Heart left ventricle (tissue), 16 donors: ENCODE results near the gene PTPRD. TPM values are rescaled to one million over a fixed set of nuclear protein-coding genes. Genes with fewer than 3 reads are reported as not detected.

Experiments
- ATAC-seq, 4 donors: fragments of 200-7000 bp; cut with Tn5 transposase; one replicate each; pipeline ENCODE4 v1.9.1; 2020 to 2022; ENCODE audit warnings: moderate library complexity in 4 of 4, mild to moderate bottlenecking in 3 of 4, moderate number of reproducible peaks in 1 of 4
- DNase-seq, 5 donors: peaks; one replicate each; pipeline ENCODE4 v3.0.0-alpha.2; 2020
- H3K27ac ChIP-seq, 12 donors: fragments of 200-600 bp; sonication (generic) in 4 of 12; one replicate each; pipeline versions ENCODE4 v1.5.0 to v1.8.0; 2016 to 2022; ENCODE audit warnings: mild to moderate bottlenecking in 2 of 12
- H3K27me3 ChIP-seq, 9 donors: fragments of 200-600 bp; sonication (generic) in 2 of 9; one replicate each; pipeline versions ENCODE4 v1.5.1 to v1.8.0; 2016 to 2022; ENCODE audit warnings: mild to moderate bottlenecking in 3 of 9
- H3K36me3 ChIP-seq, 9 donors: fragments of 200-600 bp; sonication (generic) in 2 of 9; one replicate each; pipeline versions ENCODE4 v1.5.0 to v1.8.0; 2018 to 2022; ENCODE audit warnings: mild to moderate bottlenecking in 2 of 9
- H3K4me1 ChIP-seq, 12 donors: fragments of 200-600 bp; sonication (generic) in 4 of 12; one replicate each; pipeline versions ENCODE4 v1.5.0 to v1.8.0; 2016 to 2022; ENCODE audit warnings: mild to moderate bottlenecking in 3 of 12
- H3K4me3 ChIP-seq, 12 donors: fragments of 200-600 bp; sonication (generic) in 4 of 12; one replicate each; pipeline versions ENCODE4 v1.5.0 to v1.8.0; 2017 to 2022; ENCODE audit warnings: mild to moderate bottlenecking in 9 of 12, moderate library complexity in 4 of 12
- H3K9me3 ChIP-seq, 12 donors: fragments of 200-600 bp; sonication (generic) in 4 of 12; one replicate each; pipeline versions ENCODE4 v1.5.0 to v1.8.0; 2016 to 2022; ENCODE audit warnings: mild to moderate bottlenecking in 1 of 12
- CTCF ChIP-seq, 12 donors: fragments of 200-600 bp; sonication (generic) in 4 of 12; IDR thresholded peaks; one replicate each; pipeline versions ENCODE4 v1.5.0 to v1.8.0; 2018 to 2022; ENCODE audit warnings: antibody characterized with exemption in 12 of 12, mild to moderate bottlenecking in 5 of 12
- POLR2A ChIP-seq, 2 donors: fragments of 450-650 bp; IDR thresholded peaks; one replicate each; pipeline ENCODE4 v1.6.1; 2017; ENCODE audit warnings: antibody characterized with exemption in 2 of 2, mild to moderate bottlenecking in 2 of 2, moderate library complexity in 2 of 2
- WGBS, 4 donors: extraction: QIAGEN DNeasy Blood & Tissue Kit in 2 of 4; methylation state at CpG; one replicate each; pipeline versions ENCODE4 v1.1.5 to v1.1.7; 2013 to 2018; 5-methylcytosine and 5-hydroxymethylcytosine counted together
- intact Hi-C, 10 donors: fragments of 100-400 bp; cut with DNase I; formaldehyde crosslinking; loops; one replicate each; pipeline versions ENCODE4 v1.11.1 to v1.14.2; 2022
- polyA plus RNA-seq, 2 donors: library from polyadenylated mRNA; stranded (reverse); fragments of 200-250 nt; gene quantifications; one replicate each; pipeline ENCODE4 v1.2.3, GENCODE V29; 2013
- total RNA-seq, 9 donors: library from RNA; depleted of rRNA in 2 of 9; stranded (reverse); fragments of >200 nt in 2 of 9; fragmentation: NEBNext Ultra II Directional in 3 of 9; extraction: Animal tissue kit (Norgen Biotek cat#: 25700) in 3 of 9; gene quantifications; one replicate each; pipeline versions ENCODE4 v1.1.0 to v1.2.4, GENCODE V29; 2016 to 2023
- donor health status: ischemic (EF 13 %, LVEDD 7.1; RV severe dilation, severe dysfunction).
- donor health status: healthy with polysubstance abuse.
- donor health status: DM: no; HTN: yes; CAD: no.
- donor health status: DM: no; HTN: no; CAD: no.
- donor health status: ischemic (EF 25% LVEDD 6.9; RV normal size, moderate dysfunction).
- donor health status: ischemic (EF 25% LVEDD 5.7; RV mildly dilated, moderate dysfunction).
- donor health status: healthy.
- donor health status: DM: yes; HTN: yes; CAD: no.
- donor health status: ischemic (EF 35%, LVEDD 5.7; RV mildly dilated, moderate dysfunction).
- donor health status: nonischemic (EF 11% LVEDD 7.7; RV severe dilation, severe dysfunction).
- donor health status: DM: yes; HTN: yes; CAD: no.
- donor health status: PGD.
- donor health status: ischemic (EF 29% LVEDD 5.4; RV normal size, mild dysfunction).
- donor health status: nonischemic (EF 23%, LVEDD 6.1; RV moderate dilation, normal function).

The PTPRD gene
- total and polyA plus RNA-seq, 11 donors: 1.4 to 25.3 (median 15.1) TPM

DNA sequence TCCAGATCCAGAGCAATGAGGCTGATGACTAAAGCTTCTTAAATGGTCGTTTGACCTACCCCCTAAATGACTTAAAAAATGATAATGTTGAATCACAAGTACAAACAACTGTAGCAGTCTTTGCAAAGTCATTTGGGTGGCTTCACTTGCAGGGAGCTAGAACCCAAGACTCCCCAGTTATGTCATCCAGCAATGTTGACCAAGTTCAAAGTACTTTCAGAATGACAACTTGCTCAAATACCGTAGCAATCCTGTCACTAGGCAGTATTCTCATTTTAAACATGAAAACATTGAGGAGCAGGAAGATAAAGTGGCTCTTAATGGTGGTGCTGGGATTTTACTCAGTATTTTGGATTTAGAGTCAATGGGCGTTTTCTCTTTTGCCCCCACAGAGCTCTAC, 1596.2 kb downstream of the PTPRD start:
- no peak for TF ChIP-seq CTCF (IDR thresholded peaks at IDR 0.05)
- no peak for TF ChIP-seq POLR2A (IDR thresholded peaks at IDR 0.05)
- no peaks in the 10 kb centered on the region for H3K27me3 ChIP-seq
- intact Hi-C loops: no loop called here
- ATAC-seq: no peak
- WGBS, 4 donors: 68 to 77% (median 75%) methylated on average over 3 of the region's 3 CpGs
- H3K4me3 ChIP-seq: no peak overlapping the region
- H3K4me1 ChIP-seq: no peaks in the 10 kb centered on the region
- H3K36me3 ChIP-seq: no peaks in the 10 kb centered on the region
- H3K9me3 ChIP-seq: peaks cover 0 to 8% (median 0%) of the 10 kb centered on the region in 12 donors
- no peak overlapping the region for H3K27ac ChIP-seq
- no peak for DNase-seq

- Histone ChIP-seq H3K27ac (no peak overlapping the region), H3K4me1 (peaks cover 0 to 4% (median 0%) of the 10 kb centered on the region in 12 donors), H3K9me3 (no peaks in the 10 kb centered on the region), H3K27me3 (no peaks in the 10 kb centered on the region), H3K36me3 (no peaks in the 10 kb centered on the region), H3K4me3 (no peak overlapping the region)
- ATAC-seq (no peak), DNase-seq (no peak)
- 55 to 77% (median 72%) methylated on average over 3 of the region's 3 CpGs for WGBS, 4 donors
- TF ChIP-seq CTCF (IDR thresholded peaks at IDR 0.05): peak in 1 of 12 donors; percentile 11
- TF ChIP-seq POLR2A (IDR thresholded peaks at IDR 0.05): no peak
- intact Hi-C loops: loop anchor here in 7 of 10 donors (5.0 to 10.0 kb wide), 7 partner anchors 100 to 520 kb away; no protein-coding TSS in a partner anchor
Measured at GRCh38 chr9:9004810-9005209, 1608.0 kb downstream of the PTPRD start.

- H3K27me3 ChIP-seq: no peaks in the 10 kb centered on the region
- peak in 9 of 12 donors; percentile 25 to 53 (median 35) for TF ChIP-seq CTCF (IDR thresholded peaks at IDR 0.05)
- TF ChIP-seq POLR2A (IDR thresholded peaks at IDR 0.05): no peak
- H3K4me1 ChIP-seq: peaks cover 0 to 4% (median 0%) of the 10 kb centered on the region in 12 donors
- H3K36me3 ChIP-seq: no peaks in the 10 kb centered on the region
- H3K9me3 ChIP-seq: peaks cover 0 to 14% (median 5%) of the 10 kb centered on the region in 12 donors
- no peak overlapping the region for H3K4me3 ChIP-seq
- WGBS, 4 donors: 59 to 65% (median 62%) methylated on average over 5 of the region's 5 CpGs
- DNase-seq (peak in 4 of 5 donors; percentile 6 to 43 (median 24)), ATAC-seq (peak; percentile 78 to 95 (median 83))
- H3K27ac ChIP-seq: no peak overlapping the region
- intact Hi-C loops: loop anchor here in 7 of 10 donors (2.0 to 10.0 kb wide), 8 partner anchors 98 to 518 kb away; no protein-coding TSS in a partner anchor
Measured at GRCh38 chr9:9002826-9003583, 1609.8 kb downstream of the PTPRD start.

DNA sequence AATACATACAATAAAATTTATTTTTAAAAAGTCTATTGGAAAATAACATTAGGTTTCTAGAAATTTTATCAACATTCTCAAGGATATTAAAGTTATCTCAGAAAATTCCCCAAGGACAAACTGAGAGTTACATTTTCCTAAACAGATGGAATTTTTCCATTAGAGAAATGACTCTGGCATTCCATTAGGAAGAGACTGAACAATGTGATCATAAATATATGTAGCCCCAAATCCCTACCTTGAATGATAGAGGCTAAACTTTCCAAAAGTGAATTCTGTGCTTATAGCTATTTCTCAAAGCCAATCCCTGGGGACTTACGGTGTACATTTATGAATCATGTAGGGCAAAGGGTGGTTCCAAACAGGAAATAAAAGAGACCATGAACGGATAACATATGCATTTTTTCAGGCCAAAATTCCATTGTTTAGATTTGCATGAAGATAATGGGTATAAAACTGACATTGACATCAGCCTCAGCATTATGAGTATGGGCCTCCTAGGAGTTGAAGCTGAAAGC, 1632.2 kb downstream of the PTPRD start:
- H3K9me3 ChIP-seq: no peaks in the 10 kb centered on the region
- TF ChIP-seq POLR2A (IDR thresholded peaks at IDR 0.05) (no peak), CTCF (IDR thresholded peaks at IDR 0.05) (no peak)
- intact Hi-C loops: no loop called here
- no peaks in the 10 kb centered on the region for H3K4me1 ChIP-seq
- no peaks in the 10 kb centered on the region for H3K36me3 ChIP-seq
- WGBS, 4 donors: 40 to 60% (median 44%) methylated on average over 2 of the region's 2 CpGs
- ATAC-seq (no peak), DNase-seq (no peak)
- H3K27me3 ChIP-seq: no peaks in the 10 kb centered on the region
- no peak overlapping the region for H3K27ac ChIP-seq
- H3K4me3 ChIP-seq: no peak overlapping the region
